NCI-H748 (cell line): Measurements from ENCODE around the gene NID1.
"Not testable (repeated sequence)": the region's sequence is repeated elsewhere in the genome, so short reads cannot be mapped to it uniquely, and the experiment has no call there.

Source experiments
- DNase-seq: peaks from one replicate; lab custom pipeline; 2025; ENCODE audit not compliant: unreplicated experiment; lab: John Stamatoyannopoulos, UW

Gene NID1

GRCh38 chr1:235972311-235972689, 92.6 kb downstream of the NID1 start:
- DNase-seq: no peak

- peak; percentile 85 for DNase-seq
Measured at GRCh38 chr1:235971571-235972310, 93.1 kb downstream of the NID1 start.

- DNase-seq: no peak
Measured at GRCh38 chr1:235971020-235971419, 93.9 kb downstream of the NID1 start.

GRCh38 chr1:235968831-235969230, 96.1 kb downstream of the NID1 start:
- DNase-seq: no peak

- not testable (repeated sequence) for DNase-seq
Measured at GRCh38 chr1:235966134-235966533, 98.8 kb downstream of the NID1 start.

- no peak for DNase-seq
Measured at GRCh38 chr1:235960809-235961208, 104.1 kb downstream of the NID1 start.

GRCh38 chr1:235958021-235958420, 106.9 kb downstream of the NID1 start:
- DNase-seq: no peak

GRCh38 chr1:235955777-235956176, 109.1 kb downstream of the NID1 start:
- no peak for DNase-seq

GRCh38 chr1:235954306-235955283, 110.3 kb downstream of the NID1 start:
- DNase-seq: no peak

- DNase-seq: no peak
Measured at GRCh38 chr1:235953801-235954200, 111.1 kb downstream of the NID1 start.

- DNase-seq: no peak
Measured at GRCh38 chr1:235952950-235953615, 111.8 kb downstream of the NID1 start.

- DNase-seq: no peak
Measured at GRCh38 chr1:235951661-235952060, 113.2 kb downstream of the NID1 start.

GRCh38 chr1:235950318-235950717, 114.6 kb downstream of the NID1 start:
- DNase-seq: no peak

- no peak for DNase-seq
Measured at GRCh38 chr1:235948774-235949427, 116.0 kb downstream of the NID1 start.

GRCh38 chr1:235947989-235948388, 116.9 kb downstream of the NID1 start:
- DNase-seq: no peak

GRCh38 chr1:235946571-235946981, 118.3 kb downstream of the NID1 start:
- no peak for DNase-seq

- no peak for DNase-seq
Measured at GRCh38 chr1:235945775-235946570, 118.9 kb downstream of the NID1 start.

- DNase-seq: no peak
Measured at GRCh38 chr1:235943581-235944114, 121.2 kb downstream of the NID1 start.

GRCh38 chr1:235942979-235943575, 121.8 kb downstream of the NID1 start:
- no peak for DNase-seq

GRCh38 chr1:235942625-235942934, 122.3 kb downstream of the NID1 start:
- DNase-seq: no peak
